Activated CD4-positive, alpha-beta T cell treated with anti-CD3 and anti-CD28 coated beads for 4 hours (primary cell): ENCODE data around the gene NDOR1.

Experiments used
- DNase-seq, 2 donors: peaks; one replicate each; pipeline ENCODE4 v3.0.0-alpha.2; 2020

The NDOR1 gene

DNA sequence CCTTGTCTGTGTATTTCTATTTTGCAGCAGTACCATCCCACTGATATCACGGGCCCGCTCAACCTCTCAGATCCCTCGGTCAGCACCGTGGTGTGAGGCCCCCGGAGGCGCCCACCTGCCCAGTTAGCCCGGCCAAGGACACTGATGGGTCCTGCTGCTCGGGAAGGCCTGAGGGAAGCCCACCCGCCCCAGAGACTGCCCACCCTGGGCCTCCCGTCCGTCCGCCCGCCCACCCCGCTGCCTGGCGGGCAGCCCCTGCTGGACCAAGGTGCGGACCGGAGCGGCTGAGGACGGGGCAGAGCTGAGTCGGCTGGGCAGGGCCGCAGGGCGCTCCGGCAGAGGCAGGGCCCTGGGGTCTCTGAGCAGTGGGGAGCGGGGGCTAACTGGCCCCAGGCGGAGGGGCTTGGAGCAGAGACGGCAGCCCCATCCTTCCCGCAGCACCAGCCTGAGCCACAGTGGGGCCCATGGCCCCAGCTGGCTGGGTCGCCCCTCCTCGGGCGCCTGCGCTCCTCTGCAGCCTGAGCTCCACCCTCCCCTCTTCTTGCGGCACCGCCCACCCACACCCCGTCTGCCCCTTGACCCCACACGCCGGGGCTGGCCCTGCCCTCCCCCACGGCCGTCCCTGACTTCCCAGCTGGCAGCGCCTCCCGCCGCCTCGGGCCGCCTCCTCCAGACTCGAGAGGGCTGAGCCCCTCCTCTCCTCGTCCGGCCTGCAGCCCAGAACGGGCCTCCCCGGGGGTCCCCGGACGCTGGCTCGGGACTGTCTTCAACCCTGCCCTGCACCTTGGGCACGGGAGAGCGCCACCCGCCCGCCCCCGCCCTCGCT, 37.5 kb upstream of the NDOR1 start:
- DNase-seq: no peak

DNA sequence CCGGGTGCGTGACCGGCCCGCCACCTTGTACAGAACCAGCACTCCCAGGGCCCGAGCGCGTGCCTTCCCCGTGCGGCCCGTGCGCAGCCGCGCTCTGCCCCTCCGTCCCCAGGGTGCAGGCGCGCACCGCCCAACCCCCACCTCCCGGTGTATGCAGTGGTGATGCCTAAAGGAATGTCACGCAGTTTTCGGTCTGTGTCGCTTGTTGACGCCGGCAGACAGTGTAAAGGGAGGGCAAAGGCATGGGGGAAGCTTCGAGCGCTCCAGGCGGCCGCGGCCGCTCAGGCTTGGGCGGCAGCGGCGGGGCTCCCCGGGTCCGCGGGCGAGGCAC, 37.0 kb upstream of the NDOR1 start:
- DNase-seq: no peak

DNA sequence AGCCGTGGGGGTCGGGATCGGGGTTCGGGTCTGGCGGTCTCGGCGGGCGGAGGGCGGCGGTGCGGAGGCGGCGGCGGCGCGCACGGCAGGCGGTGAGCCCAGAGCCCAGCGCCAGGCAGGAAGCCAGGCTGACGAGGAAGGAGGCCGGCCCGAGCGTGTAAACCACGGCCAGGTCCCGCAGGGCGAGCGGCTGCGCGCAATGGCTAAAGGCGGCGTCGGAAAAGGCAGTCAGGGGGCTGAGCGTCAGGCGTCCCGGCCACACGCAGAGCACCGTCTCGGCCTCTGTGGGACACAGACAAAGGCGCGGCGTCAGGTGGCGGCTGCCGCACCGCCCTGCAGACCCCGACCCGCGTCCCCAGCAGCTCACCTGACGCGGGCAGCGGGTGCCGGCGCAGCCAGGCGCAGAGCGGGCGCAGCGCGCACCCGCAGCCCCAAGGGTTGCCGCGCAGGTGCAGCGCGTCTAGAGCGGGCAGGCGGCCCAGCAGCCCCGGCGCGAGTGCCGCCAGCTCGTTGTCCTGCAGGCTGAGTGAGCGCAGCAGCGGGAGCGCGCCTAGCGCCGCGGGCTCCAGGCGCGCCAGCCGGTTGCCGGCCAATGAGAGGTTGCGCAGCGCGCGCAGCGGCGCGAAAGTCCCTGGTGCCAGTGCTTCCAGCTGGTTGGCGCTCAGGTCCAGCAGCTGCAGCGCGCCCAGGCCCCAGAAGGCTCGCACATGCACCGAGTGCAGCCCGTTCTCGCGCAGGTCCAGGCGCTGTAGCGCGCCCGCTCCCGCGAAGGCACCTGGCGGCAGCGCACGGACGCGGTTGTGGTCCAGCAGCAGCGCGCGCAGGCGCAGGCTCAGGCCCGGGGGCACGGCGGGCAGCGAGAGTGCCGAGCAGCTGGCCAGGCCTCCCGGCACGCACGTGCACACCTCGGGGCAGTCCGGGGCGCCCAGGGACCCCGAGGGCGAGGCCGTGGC, 36.3 kb upstream of the NDOR1 start:
- DNase-seq: no peak

DNA sequence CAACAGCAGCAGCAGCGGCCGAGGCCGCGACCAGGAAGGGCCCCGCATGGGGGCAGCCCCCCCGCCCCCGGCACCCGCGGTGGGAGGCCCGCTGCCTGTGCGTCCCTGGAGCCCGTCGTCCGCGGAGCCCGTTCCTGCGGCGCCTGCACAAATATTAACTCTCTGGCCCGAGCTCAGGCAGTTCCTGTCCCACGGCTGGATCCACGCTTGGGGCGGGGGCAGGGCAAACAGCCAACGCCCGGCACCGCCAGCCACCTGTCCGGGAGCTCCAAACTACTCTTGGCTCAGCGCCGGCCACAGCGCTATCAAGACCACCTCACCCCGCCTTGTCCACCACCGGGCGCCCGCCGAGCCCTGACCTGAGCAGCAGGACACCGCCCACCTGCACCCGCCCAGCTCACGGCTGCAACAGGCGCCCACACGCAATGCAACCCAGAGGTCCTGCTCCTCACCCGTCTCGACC, 35.6 kb upstream of the NDOR1 start, which contains the start of gene LRRC26:
Gene LRRC26, minus strand, starts transcription at position 156 of the 463 bp plus-strand sequence. Its CDS starts 108 bp downstream, at position 48.
- DNase-seq: no peak

DNA sequence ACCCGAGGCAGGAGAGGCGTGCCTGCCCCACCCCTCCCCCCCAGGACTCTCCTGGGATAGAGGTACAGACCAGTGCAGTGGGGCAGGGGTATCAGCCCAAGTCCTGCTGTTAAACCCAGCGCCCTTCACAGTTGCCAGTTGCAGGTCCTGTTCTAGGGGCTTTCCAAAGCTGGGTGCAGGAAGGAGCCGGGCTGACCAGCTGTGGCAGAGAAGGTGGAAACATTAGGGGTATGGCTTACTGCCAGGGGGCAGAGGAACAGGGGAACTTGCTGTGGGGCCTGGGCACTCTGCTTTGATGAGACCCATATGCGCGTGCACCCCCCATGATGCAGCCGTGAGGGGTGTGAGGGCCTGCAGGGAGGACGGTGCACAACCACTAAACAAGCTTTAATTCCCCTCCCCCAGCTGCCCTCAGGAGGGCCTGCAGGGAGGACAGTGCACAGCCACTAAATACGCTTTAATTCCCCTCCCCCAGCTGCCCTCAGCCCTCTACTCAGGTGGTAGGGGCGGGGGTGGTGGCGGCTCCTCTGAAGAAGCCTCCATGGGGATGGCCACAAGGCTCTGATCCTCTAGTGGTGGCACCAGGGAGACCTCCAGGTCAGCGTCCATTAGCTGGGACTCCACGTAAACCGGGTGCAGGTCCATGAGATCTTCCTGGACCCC, 34.9 kb upstream of the NDOR1 start:
- no peak for DNase-seq

DNA sequence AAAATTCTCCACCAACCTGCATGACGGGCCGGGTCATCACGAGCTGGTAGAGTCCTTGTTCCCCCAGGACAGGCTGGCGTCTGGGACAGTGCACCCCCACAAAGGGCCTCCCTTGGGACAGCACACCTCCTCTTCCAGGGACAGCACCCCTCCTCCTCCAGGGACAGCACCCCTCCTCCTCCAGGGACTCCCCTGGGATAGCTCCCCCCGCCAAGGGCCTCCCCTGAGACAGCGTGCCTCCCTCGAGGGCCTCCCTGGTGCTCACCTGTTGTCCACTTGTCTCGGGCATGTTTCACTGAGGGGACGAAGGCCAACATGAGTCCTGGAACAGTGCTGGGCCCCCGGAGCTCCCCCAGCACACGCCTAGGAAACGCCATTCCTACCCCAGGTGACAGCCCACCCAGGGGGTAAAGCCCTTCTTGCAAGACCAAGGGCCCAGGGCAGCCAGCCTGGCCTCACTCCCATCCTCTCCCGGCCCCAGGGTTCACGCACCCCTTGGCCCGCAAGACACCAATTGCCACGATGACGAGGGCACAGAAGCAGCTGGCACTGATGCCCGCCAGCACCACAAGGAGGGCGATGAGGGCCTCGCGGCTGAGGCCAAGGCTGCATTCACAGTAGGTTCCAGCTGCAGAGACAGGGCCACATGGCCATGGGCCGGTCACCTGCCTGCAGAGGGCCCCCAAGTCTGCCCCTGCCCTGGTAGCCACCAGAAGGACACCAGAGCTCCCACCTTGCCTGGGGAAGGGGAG, 34.2 kb upstream of the NDOR1 start:
- no peak for DNase-seq

DNA sequence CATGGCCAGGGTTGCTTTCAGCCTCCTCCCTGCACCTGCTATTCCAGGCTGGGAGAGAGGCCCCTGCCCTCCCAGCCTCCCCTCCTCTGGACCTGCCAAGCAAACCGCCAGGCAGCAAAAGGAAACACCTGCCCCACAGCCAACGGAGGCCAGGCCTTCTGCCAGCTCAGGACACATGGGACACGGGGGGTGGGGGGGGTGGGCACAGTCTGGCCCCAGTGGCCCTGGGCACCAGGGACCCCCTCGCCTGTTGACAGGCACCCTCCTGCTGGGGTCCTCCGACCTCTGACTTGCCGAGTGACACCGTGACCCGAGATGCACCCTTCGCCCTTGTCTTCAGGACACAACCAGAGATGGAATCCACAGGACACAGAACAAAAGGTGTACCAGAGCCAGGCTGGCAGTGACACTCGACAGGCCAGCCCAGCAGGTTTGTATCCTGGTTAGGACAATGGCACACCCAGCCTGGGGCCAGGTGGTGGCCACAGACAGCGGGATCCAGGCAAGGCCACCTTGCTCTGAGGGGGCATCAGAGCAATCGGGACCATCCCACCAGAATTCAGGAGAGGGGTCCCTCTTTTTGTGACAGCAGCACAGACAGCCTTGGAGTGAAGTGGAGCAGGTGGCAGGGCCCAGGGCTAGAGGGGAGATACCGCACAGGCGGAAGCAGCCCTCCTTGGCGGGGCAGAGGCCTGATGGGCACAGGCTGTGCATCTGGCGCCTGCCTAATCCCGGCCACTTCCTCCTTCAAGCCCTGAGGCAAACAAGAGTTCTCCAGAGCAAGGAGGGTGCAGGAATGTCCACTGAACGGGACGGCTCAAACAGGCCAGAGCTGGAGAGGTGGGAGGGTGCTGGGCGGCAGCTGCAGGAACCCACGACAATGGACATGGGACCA, 32.4 kb upstream of the NDOR1 start:
- DNase-seq: no peak

DNA sequence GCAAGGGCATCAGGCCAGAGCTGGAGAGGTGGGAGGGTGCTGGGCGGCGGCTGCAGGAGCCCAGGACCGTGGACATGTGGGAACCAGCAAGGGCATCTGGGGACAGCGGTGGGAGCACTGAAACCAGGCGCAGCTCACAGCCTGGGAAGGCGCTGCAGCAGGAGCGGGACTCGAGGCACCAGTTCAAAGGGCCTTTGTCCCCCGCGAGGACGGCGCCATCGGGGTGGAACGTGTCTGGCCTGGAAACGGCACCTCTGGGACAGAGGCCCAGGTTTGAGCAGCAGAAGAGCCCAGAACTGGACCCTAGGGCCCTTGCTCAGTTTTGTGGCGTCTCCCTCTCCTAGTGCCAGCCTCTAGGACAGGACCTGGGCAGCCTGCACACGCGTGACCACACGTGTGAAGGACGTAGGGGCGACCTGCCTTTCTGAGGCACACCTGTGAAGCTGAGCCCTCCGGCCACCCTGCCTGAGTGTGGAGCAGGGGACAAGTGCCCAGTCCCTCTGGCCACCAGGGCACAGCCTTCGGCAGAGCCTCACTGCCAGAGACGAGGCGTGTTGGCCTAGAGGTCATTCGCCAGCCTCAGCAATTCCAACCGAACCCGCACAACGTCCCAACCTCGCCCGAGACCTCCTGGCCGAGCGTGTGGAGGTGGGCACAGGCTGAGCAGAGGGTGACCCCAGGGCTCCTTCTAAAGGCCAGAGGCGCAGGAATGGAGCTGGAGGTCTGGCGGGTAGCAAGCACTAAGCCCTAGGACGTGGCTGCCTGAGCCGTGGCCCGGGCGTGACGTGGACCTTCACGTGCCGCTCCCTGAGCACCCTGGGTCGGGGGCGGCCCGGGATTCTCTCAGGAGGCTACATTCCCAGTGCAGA, 31.5 kb upstream of the NDOR1 start:
- no peak for DNase-seq

DNA sequence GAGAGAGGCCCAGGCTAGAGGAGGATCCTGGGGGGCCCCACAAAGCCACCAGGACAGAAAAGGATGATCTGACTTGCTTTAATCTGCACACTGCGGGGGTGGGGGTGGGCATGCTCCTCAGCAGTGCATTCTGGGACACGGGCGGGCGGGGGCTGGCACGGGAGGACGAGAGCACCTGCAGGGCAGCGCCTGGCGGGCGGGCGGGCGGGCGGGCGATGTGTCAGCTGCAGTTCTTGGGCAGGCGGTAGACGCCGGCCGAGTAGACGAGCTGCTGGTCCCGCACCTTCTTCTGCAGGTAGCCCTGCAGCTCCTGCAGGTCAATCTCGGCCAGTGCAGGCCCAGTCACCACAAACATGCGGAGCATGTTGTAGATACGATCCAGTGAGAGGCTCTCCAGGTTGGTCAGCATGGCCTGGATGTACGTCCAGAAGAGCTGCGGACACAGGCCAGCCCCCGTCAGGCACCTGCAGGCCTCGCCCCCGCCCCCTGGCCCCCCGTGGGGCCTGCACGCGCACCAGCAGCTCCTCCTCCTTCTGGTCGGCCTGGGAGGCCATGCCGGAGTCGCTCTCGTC, 30.7 kb upstream of the NDOR1 start:
- no peak for DNase-seq

DNA sequence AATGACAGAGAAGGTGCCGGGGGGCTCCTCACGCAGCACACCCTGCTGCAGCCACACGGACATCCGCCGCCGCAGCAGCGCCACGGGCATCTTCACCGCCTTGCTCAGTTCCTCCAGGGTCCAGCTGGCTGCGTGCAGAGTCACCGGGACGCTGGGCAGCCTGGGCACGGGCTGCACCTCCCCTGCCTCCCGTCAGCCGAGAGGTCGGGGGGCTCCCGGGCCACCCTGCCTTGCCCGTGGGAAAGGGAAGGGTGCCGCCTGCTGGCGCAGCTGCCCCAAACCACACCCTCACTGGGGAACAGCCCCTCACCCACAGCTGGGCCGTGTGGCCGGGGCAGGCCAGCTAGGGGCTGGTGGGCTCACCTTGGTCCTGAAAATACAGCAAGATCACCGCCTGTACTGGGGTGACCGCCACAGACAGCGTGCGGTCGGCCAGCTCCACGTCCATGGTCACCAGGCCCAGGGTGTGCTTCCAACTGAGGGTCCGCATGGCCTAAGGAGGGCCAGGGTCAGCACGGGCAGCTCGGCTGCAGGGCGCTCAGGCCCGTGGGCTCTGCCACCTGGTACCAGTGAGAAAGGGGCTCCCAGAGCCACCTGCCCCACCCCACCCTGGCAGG, 30.0 kb upstream of the NDOR1 start:
- no peak for DNase-seq

DNA sequence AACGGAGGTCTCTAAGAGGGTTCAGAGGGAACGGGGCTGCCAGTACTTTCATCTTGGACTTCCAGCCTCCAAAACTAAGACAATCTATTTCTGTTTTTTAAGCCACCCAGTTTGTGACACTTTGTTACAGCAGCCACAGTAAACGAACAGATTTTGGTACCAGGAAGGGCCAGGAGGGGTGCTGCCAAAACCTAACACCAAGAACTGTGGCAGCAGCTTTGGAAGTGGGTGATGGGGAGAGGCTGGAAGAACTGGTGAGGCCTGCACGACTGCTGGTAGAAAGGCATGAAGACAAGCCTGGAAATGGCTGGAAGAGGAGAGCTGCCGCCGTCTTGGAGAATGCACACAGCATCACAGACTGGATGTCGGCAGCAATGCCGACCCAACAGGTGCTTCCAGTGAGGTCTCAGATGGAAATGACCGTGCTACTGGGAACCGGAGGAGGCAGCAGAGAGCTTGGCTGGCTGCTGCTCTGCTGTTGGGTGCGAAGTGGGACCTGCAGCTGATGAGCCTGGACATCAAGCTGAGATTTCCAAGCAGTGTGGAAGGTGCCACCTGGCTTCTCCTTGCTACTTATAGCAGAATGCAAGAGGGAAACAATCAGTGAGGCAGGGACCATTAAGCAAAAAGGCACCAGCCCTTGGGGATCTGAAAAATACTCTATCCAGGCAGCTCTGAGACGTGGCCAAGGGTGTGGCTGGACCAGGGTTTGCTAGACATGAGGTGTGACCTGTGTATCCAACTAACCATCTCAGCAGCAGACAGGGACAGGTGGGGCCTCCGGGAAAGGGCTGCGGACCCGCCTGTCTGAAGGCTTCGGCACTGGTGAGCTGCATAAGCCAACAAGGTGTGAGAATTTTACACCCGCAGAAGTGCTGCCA, 29.0 kb upstream of the NDOR1 start:
- no peak for DNase-seq

DNA sequence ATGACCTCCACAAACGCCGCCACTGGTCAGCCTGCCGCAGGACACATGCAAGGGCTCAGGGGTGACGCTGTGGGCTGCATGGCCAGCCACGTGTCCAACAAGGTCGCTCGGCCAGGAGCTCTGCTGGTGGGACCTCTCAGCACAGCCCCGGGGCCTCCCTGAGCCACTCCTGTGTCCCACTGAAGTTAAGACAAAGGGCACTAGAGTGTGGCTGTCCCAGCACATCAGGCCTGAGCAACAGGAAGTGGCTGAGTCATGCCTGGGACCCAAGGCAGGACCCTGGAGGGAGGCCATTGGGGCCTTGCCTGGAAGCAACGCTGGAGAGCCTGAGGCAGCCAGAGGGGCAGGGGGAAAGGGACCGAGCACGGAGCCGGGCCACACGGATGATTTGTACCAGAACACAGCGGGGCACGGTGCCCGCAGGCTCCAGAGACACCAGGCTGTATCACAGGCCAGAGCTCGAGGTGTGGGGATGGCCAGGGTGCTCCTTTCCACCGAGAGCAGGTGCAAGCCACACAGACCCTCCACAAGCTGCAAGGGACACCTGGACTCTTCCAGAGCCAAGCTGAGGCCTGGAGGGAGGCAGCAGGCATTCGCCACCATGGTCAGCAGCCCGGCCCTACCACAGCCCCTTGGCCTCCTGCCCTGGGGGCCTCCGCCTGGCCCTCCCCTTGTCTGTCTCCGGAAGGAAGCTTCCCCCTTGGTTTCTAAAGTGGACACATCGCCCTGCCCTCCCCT, 27.1 kb upstream of the NDOR1 start:
- no peak for DNase-seq

DNA sequence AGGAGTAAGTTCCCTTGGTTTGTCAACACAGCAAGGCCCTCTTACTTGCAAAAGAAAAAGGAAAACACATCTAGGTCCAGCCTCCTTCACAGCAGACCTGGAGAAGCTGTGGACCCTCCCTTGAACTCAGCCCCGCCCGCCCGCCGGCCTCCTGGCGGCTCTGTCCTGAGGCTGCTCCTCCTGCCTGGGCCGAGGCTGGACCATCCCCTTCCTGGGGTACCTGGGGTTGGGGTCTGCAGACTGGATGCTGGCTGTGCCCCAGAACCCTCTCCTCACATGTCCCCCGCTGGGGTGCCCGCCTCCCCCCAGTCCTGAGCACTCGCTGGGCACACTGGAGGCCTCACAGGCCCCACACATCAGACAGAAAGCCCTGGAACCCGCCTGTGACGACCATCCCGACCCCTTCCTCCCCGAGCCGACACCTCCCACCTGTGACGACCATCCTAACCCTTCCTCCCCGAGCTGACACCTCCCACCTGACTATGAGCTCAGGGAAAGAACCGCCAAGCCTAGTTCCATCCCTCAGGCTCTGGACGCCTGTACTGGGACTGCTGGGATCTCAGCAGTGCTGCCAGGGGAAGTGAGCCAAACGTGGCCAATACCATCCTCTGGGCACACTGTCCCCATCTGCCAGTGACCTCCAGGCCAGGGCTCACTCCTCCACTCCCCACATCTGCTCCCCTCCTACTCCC, 26.4 kb upstream of the NDOR1 start:
- DNase-seq: no peak

DNA sequence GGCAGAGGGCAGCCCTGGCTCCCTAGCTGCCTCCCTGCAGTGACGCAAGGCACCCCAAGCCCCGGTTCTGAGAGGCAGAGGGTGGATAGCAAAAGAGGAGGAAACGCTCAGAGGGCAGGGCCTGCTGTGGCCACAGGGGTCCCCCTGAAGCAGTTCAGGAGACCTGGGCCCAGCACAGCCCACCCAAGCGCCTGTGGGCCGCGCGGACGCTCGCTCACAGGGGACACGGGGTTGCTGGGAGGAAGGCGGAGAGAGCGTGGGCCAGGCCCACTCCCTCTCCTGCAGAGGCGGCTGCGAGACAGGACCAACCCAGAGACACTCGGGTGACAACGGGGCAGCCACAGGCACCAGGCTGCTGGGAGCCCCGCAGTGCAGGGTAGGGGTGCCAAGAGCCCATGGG, 25.7 kb upstream of the NDOR1 start:
- no peak for DNase-seq

DNA sequence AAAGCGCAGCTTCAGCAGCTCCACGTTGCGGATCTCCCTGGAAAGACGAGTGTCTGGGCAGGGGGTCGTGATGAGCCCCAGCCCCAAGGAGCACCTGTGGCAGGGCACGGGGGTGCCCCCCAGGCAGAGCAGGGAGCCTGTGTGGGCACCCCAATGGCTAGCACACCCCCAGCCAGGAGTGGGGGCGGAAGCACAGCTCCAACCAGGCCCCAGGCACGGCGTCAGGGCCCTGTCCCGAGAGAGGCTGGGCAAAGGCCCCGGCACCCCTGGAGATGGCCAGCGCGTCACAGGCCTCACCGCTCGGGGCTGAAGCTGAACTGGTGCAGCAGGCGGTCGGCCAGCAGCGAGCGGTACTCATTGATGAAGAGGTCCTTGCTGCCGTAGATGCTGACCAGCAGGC, 25.0 kb upstream of the NDOR1 start:
- DNase-seq: no peak

DNA sequence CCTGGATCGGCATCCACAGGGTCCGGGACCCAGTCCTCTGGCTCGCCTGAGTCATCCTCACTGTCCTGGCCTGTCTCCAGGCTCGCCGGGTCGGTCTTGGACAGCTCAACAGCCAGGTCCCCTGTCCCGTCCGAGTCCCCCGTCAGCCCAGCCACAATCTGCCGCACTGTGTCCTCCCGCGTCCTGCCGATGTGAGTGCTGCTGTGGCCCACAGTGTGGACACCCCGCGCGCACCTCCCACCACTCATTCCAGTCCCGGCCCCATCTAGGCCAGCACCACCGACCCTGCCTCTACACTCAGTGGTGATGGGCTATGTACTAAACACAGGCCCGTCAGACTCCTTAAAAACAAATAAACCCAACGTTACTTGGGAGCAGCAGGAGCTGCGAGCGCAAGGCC, 23.8 kb upstream of the NDOR1 start:
- DNase-seq: no peak

DNA sequence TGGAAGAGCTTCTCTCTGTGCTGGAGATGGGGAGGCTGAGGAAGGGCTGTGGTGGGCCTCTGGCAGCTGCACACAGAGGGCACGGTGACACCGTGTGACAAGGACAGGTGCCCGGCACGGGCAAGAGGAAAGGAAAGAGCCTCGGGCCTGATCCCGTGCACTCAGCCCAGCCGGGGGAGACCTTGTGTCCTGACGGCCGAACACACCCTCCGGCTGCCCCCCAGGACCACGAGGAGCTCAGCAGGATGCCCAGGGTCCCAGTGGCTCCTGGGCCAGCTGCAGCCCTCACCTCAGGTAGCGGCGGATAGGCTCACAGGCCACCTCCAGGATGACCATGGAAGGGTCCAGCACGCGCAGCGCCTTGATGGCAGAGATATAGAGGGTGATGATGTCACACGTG, 22.7 kb upstream of the NDOR1 start:
- DNase-seq: no peak
